AG04450 (cell line): ENCODE measurements around the gene RTCB. TPM values are rescaled to one million over a fixed set of nuclear protein-coding genes. Genes with fewer than 3 reads are reported as not detected.
A peak's percentile ranks its signal among the peaks of the same experiment; 100 is the strongest.

Source experiments
- CTCF ChIA-PET: fragments of 300-600, 350-600 bp; formaldehyde crosslinking; extraction: SDS; loops from one replicate; lab custom pipeline; 2022; ENCODE audit warnings: antibody characterized with exemption, inconsistent platforms; lab: Charles Lee
- POLR2A ChIA-PET: fragments of 350-600 bp; formaldehyde crosslinking; extraction: SDS; loops from one replicate; lab custom pipeline; 2021; ENCODE audit warnings: antibody characterized with exemption, inconsistent platforms; lab: Yijun Ruan, JAX
- DNase-seq: peaks from one replicate; pipeline ENCODE4 v3.0.0-alpha.2; 2011; ENCODE audit warnings: low read depth, low spot score
- H3K27ac ChIP-seq: one replicate; pipeline ENCODE4 v1.5.1; 2012; ENCODE audit warnings: low read depth, low read length, control low read depth
- H3K27me3 ChIP-seq: one replicate; pipeline ENCODE4 v1.6.0; 2012; ENCODE audit warnings: low read length; ENCODE audit not compliant: control insufficient read depth, insufficient read depth
- H3K4me3 ChIP-seq: 2 replicates; pipeline ENCODE4 v1.5.1; 2011; ENCODE audit warnings: mild to moderate bottlenecking, low read depth, low read length, control low read depth
- H3K9me3 ChIP-seq: 2 replicates; pipeline ENCODE4 v1.5.1; 2012; ENCODE audit warnings: low read length; ENCODE audit not compliant: control insufficient read depth, insufficient read depth
- polyA plus RNA-seq: library from polyadenylated mRNA; depleted of rRNA; stranded (reverse); fragments of >200 nt; gene quantifications from 2 replicates; pipeline ENCODE4 v1.2.3, GENCODE V29; 2011
- TF ChIP-seq, protein P1 (sequence below): IDR thresholded peaks from 2 replicates; pipeline ENCODE4 v1.5.1; 2011; ENCODE audit warnings: low read depth, low read length, control low read depth, inconsistent platforms

The RTCB gene
- polyA plus RNA-seq, 1 experiment, result 179 TPM

DNA sequence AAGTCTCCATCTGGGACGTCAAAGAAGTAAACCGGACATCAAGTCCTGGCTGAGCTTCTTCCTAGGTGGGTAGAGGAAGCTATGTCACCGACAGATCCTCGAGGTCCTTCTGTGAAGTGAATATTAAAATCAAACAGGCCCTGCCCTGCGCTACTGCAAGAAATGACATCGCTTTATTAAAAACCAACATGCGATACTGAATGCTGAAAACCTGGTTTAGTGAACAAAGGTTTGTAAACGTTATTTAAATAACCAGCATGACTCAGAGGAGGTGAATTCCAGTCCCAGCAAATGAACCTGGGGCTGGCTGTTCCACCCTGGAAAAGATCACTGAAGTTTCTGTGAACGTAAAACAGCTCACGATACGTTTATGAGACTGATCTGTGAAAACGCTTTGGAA, 645 bp downstream of the RTCB start:
- POLR2A ChIA-PET, result no interaction called here
- no peak overlapping the region for H3K27ac ChIP-seq

DNA sequence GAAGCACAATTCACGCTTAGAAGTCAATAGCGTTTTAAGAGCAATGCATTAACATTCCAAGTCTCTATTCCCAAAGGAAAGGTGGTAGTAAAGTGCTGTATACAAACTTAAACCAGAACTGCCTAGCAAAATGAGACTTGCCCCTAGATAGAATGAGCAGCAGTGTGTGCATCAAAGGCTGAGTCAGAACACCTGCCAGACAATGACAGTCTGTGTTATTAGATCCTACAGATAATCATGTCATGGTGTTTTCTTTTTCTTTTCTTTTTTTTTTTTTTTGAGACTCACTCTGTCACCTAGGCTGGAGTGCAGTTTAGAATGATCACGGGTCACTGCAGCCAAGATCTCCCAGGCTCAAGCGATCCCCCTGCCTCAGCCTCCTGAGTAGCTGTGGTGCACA, 1.6 kb downstream of the RTCB start:
- Histone ChIP-seq H3K27ac (no peak overlapping the region), H3K9me3 (no peaks in the 10 kb centered on the region), H3K4me3 (peak overlapping the region; percentile 89), H3K27me3 (peaks cover 3% of the 10 kb centered on the region)
- TF ChIP-seq, protein P1, sequence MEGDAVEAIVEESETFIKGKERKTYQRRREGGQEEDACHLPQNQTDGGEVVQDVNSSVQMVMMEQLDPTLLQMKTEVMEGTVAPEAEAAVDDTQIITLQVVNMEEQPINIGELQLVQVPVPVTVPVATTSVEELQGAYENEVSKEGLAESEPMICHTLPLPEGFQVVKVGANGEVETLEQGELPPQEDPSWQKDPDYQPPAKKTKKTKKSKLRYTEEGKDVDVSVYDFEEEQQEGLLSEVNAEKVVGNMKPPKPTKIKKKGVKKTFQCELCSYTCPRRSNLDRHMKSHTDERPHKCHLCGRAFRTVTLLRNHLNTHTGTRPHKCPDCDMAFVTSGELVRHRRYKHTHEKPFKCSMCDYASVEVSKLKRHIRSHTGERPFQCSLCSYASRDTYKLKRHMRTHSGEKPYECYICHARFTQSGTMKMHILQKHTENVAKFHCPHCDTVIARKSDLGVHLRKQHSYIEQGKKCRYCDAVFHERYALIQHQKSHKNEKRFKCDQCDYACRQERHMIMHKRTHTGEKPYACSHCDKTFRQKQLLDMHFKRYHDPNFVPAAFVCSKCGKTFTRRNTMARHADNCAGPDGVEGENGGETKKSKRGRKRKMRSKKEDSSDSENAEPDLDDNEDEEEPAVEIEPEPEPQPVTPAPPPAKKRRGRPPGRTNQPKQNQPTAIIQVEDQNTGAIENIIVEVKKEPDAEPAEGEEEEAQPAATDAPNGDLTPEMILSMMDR, result no peak
- ChIA-PET POLR2A (no interaction called here), CTCF (interaction anchor here (0.9 to 2.9 kb wide), 2 partner anchors 61 to 576 kb away, joined by 4 to 11 read pairs; no protein-coding TSS in a partner anchor)
- DNase-seq, result no peak

More for the DNA sequence above, 645 bp downstream of the RTCB start:
- TF ChIP-seq, protein P1, result no peak
- peaks cover 6% of the 10 kb centered on the region for H3K27me3 ChIP-seq
- CTCF ChIA-PET, result interaction anchor here (0.9 to 3.2 kb wide), 6 partner anchors 13 to 575 kb away, joined by 3 to 33 read pairs (median 9); partner anchors contain the start of gene FBXO7
- no peaks in the 10 kb centered on the region for H3K9me3 ChIP-seq
- no peak for DNase-seq
- peak overlapping the region; percentile 89 for H3K4me3 ChIP-seq

DNA sequence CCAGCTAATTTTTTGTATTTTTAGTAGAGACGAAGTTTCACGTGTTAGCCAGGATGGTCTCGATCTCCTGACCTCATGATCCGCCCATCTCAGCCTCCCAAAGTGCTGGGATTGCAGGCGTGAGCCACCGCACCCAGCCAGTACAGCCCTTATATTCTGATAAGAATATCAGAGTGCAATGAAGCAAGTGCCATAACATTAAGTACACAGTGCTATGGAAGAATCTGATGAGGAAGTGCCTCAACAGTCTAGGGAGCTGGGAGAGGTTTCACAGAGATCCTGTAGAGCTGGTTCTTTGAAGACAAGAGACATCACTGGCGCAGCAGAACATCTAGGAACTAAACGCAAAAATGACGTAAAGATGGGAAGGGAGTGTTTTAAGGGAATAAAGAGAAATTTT, 2.1 kb downstream of the RTCB start:
- DNase-seq, result no peak
- CTCF ChIA-PET, result interaction anchor here (0.7 to 1.4 kb wide), 4 partner anchors 20 to 590 kb away, joined by 3 to 9 read pairs (median 4); no protein-coding TSS in a partner anchor
- POLR2A ChIA-PET, result no interaction called here
- Histone ChIP-seq H3K27ac (no peak overlapping the region), H3K4me3 (no peak overlapping the region), H3K9me3 (no peaks in the 10 kb centered on the region), H3K27me3 (no peaks in the 10 kb centered on the region)
- TF ChIP-seq, protein P1, result no peak

DNA sequence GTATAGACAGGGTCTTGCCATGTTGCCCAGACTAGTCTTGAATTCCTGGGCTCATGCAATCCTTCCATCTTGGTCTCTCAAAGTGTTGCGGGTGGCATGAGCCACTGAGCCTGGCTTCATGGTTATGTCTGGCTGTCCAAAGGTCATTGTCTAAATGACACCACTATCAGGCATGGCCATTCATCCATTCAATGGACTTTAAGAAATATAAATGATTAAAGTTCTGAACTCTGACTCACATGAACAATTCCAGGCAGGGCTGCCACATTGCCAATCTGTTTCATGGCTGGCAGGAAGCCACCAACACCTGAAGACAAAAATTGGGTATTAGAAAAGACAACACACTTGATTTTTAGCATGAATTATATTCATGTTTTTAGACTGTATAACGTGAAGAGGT, 4.1 kb downstream of the RTCB start:
- ChIA-PET CTCF (no interaction called here), POLR2A (no interaction called here)

DNA sequence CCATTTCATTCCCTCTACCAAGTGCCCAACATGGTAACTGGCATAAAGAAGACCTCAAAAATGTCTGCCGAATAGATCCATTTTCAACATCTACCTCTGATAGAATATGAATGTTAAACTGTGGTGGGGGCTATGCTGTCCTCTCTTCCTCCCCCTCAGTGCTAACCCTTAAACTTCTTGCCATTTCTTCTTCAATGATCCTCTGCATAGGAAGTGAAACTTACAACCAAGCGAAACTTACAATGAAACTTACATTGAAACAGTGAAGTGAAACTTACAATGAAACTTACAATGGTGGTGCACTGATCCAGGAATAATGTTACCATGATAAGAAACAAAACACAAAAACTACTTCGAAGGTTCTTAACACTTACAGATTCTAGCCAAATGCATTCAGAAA, 4.7 kb downstream of the RTCB start:
- no peak overlapping the region for H3K27ac ChIP-seq
- TF ChIP-seq, protein P1, result no peak

More for the DNA sequence above, 4.1 kb downstream of the RTCB start:
- Histone ChIP-seq H3K9me3 (no peaks in the 10 kb centered on the region), H3K27ac (no peak overlapping the region), H3K27me3 (no peaks in the 10 kb centered on the region), H3K4me3 (no peak overlapping the region)
- no peak for DNase-seq
- TF ChIP-seq, protein P1, result no peak

More for the DNA sequence above, 4.7 kb downstream of the RTCB start:
- POLR2A ChIA-PET, result no interaction called here
- CTCF ChIA-PET, result no interaction called here
- no peak for DNase-seq
- Histone ChIP-seq H3K9me3 (no peaks in the 10 kb centered on the region), H3K27me3 (no peaks in the 10 kb centered on the region), H3K4me3 (no peak overlapping the region)
